ENCODE data around the gene PCDHGB6. TPM values are rescaled to one million over a fixed set of nuclear protein-coding genes. Genes with fewer than 3 reads are reported as not detected.

The PCDHGB6 gene
- total RNA-seq, 3 donors from 2014 or later (not counting 1 experiment from before 2014, with no cell fraction given): 2.1 to 5.9 (median 2.9) TPM

- Histone ChIP-seq H3K4me3 (ENCODE audit: low read length) (no peak overlapping the region), H3K4me1 (ENCODE audit: control insufficient read depth, insufficient read depth, low read length) (no peaks in the 10 kb centered on the region), H3K9me3 (ENCODE audit: control insufficient read depth, insufficient read depth, low read length) (no peaks in the 10 kb centered on the region), H3K36me3 (ENCODE audit: control insufficient read depth, insufficient read depth, low read length) (no peaks in the 10 kb centered on the region), H3K27me3 (ENCODE audit: control insufficient read depth, insufficient read depth, low read length) (peaks cover 8% of the 10 kb centered on the region), H3K27ac (ENCODE audit: low read length) (no peak overlapping the region)
- Mint-ChIP-seq H3K9me3 (peaks cover 0 to 2% of the 10 kb centered on the region in 2 donors), H3K27me3 (ENCODE audit: low read depth in 2 of 2) (peaks cover 8 to 14% of the 10 kb centered on the region in 2 donors), H3K27ac (no peak overlapping the region), H3K36me3 (no peaks in the 10 kb centered on the region), H3K4me3 (no peak overlapping the region), H3K4me1 (no peaks in the 10 kb centered on the region)
- TF ChIP-seq, protein P1, sequence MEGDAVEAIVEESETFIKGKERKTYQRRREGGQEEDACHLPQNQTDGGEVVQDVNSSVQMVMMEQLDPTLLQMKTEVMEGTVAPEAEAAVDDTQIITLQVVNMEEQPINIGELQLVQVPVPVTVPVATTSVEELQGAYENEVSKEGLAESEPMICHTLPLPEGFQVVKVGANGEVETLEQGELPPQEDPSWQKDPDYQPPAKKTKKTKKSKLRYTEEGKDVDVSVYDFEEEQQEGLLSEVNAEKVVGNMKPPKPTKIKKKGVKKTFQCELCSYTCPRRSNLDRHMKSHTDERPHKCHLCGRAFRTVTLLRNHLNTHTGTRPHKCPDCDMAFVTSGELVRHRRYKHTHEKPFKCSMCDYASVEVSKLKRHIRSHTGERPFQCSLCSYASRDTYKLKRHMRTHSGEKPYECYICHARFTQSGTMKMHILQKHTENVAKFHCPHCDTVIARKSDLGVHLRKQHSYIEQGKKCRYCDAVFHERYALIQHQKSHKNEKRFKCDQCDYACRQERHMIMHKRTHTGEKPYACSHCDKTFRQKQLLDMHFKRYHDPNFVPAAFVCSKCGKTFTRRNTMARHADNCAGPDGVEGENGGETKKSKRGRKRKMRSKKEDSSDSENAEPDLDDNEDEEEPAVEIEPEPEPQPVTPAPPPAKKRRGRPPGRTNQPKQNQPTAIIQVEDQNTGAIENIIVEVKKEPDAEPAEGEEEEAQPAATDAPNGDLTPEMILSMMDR (IDR thresholded peaks at IDR 0.05): no peak
- ATAC-seq: no peak
- intact Hi-C loops (cut with micrococcal nuclease): no loop called here
- WGBS (ENCODE audit: insufficient coverage): 96% methylated on average over 9 of the region's 9 CpGs
- no peak for DNase-seq
These were observed 32.5 kb downstream of the PCDHGB6 start for GRCh38 chr5:141440341-141440740.

GRCh38 chr5:141441571-141442170 is 33.9 kb downstream of the PCDHGB6 start:
- Mint-ChIP-seq H3K4me3 (no peak overlapping the region), H3K9me3 (peaks cover 0 to 2% of the 10 kb centered on the region in 2 donors), H3K27me3 (ENCODE audit: low read depth in 2 of 2) (peaks cover 16 to 17% of the 10 kb centered on the region in 2 donors), H3K4me1 (no peaks in the 10 kb centered on the region), H3K36me3 (no peaks in the 10 kb centered on the region), H3K27ac (no peak overlapping the region)
- 63% methylated on average over 50 of the region's 50 CpGs for WGBS (ENCODE audit: insufficient coverage)
- H3K27me3 ChIP-seq (ENCODE audit: control insufficient read depth, insufficient read depth, low read length): peaks cover 5% of the 10 kb centered on the region
- H3K9me3 ChIP-seq (ENCODE audit: control insufficient read depth, insufficient read depth, low read length): no peaks in the 10 kb centered on the region
- no peaks in the 10 kb centered on the region for H3K36me3 ChIP-seq (ENCODE audit: control insufficient read depth, insufficient read depth, low read length)
- TF ChIP-seq, protein P1 (IDR thresholded peaks at IDR 0.05): no peak
- H3K4me3 ChIP-seq (ENCODE audit: low read length): no peak overlapping the region
- H3K27ac ChIP-seq (ENCODE audit: low read length): no peak overlapping the region
- no peak for DNase-seq
- H3K4me1 ChIP-seq (ENCODE audit: control insufficient read depth, insufficient read depth, low read length): no peaks in the 10 kb centered on the region
- ATAC-seq: no peak
- intact Hi-C loops (cut with micrococcal nuclease): no loop called here

Other genes starting within 250 kb of the PCDHGB6 start
- not detected for gene PCDHB7, start 235.4 kb upstream of the PCDHGB6 start, total RNA-seq
- gene PCDHB8, start 230.2 kb upstream of the PCDHGB6 start, total RNA-seq: not detected
- not detected for gene PCDHB16, start 225.6 kb upstream of the PCDHGB6 start, total RNA-seq
- gene PCDHB9, start 220.9 kb upstream of the PCDHGB6 start, total RNA-seq: under 1 TPM in 1 of 3 donors, not detected in 2; 0.15 TPM
- gene PCDHB10, start 215.7 kb upstream of the PCDHGB6 start, total RNA-seq: under 1 TPM in 1 of 3 donors, not detected in 2; 0.15 TPM
- not detected for gene PCDHB11, start 208.4 kb upstream of the PCDHGB6 start, total RNA-seq
- not detected for gene PCDHB12, start 199.3 kb upstream of the PCDHGB6 start, total RNA-seq
- gene PCDHB13, start 194.1 kb upstream of the PCDHGB6 start, total RNA-seq: not detected
- not detected for gene PCDHB14, start 184.7 kb upstream of the PCDHGB6 start, total RNA-seq
- not detected for gene PCDHB15, start 162.6 kb upstream of the PCDHGB6 start, total RNA-seq
- under 1 TPM in 1 of 3 donors, not detected in 2; 0.73 TPM for gene SLC25A2, start 104.0 kb upstream of the PCDHGB6 start, total RNA-seq
- 10 to 100 TPM; 77.3 to 96.1 (median 89.4) TPM for gene TAF7, start 87.2 kb upstream of the PCDHGB6 start, total RNA-seq
- gene PCDHGA1, start 77.5 kb upstream of the PCDHGB6 start, total RNA-seq: not detected
- gene PCDHGA2, start 69.3 kb upstream of the PCDHGB6 start, total RNA-seq: not detected
- gene PCDHGA3, start 64.2 kb upstream of the PCDHGB6 start, total RNA-seq: not detected
- under 1 TPM in 1 of 3 donors, not detected in 2; 0.10 TPM for gene PCDHGB1, start 57.9 kb upstream of the PCDHGB6 start, total RNA-seq
- under 1 TPM in 2 of 3 donors, not detected in 1; 0.24 to 0.30 TPM for gene PCDHGA4, start 53.0 kb upstream of the PCDHGB6 start, total RNA-seq
- 1 to 10 TPM in 1 of 3 donors, under 1 TPM in 2; 0.36 to 1.5 (median 0.49) TPM for gene PCDHGB2, start 48.0 kb upstream of the PCDHGB6 start, total RNA-seq
- gene PCDHGA5, start 43.9 kb upstream of the PCDHGB6 start, total RNA-seq: under 1 TPM; 0.12 to 0.30 (median 0.20) TPM
- under 1 TPM in 2 of 3 donors, not detected in 1; 0.52 to 0.68 TPM for gene PCDHGB3, start 37.8 kb upstream of the PCDHGB6 start, total RNA-seq
- under 1 TPM; 0.20 to 0.75 (median 0.21) TPM for gene PCDHGA6, start 34.1 kb upstream of the PCDHGB6 start, total RNA-seq
- gene PCDHGA7, start 25.3 kb upstream of the PCDHGB6 start, total RNA-seq: under 1 TPM in 2 of 3 donors, not detected in 1; 0.26 to 0.68 TPM
- gene PCDHGB4, start 20.3 kb upstream of the PCDHGB6 start, total RNA-seq: under 1 TPM in 2 of 3 donors, not detected in 1; 0.31 to 0.40 TPM
- under 1 TPM; 0.07 to 0.28 (median 0.09) TPM for gene PCDHGA8, start 15.4 kb upstream of the PCDHGB6 start, total RNA-seq
- 1 to 10 TPM; 1.3 to 4.2 (median 3.1) TPM for gene PCDHGB5, start 10.1 kb upstream of the PCDHGB6 start, total RNA-seq
- 1 to 10 TPM in 2 of 3 donors, under 1 TPM in 1; 0.61 to 1.7 (median 1.0) TPM for gene PCDHGA9, start 5.2 kb upstream of the PCDHGB6 start, total RNA-seq
- 1 to 10 TPM in 2 of 3 donors, under 1 TPM in 1; 0.61 to 2.6 (median 2.1) TPM for gene PCDHGA10, start 5.0 kb downstream of the PCDHGB6 start, total RNA-seq
- 1 to 10 TPM in 2 of 3 donors, under 1 TPM in 1; 0.68 to 1.6 (median 1.2) TPM for gene PCDHGB7, start 9.7 kb downstream of the PCDHGB6 start, total RNA-seq
- gene PCDHGA11, start 13.0 kb downstream of the PCDHGB6 start, total RNA-seq: 1 to 10 TPM in 1 of 3 donors, under 1 TPM in 2; 0.40 to 1.2 (median 0.83) TPM
- 1 to 10 TPM in 1 of 3 donors, under 1 TPM in 2; 0.35 to 1.1 (median 0.75) TPM for gene PCDHGA12, start 22.5 kb downstream of the PCDHGB6 start, total RNA-seq
- 1 to 10 TPM in 1 of 3 donors, under 1 TPM in 2; 0.68 to 1.5 (median 0.75) TPM for gene PCDHGC3, start 67.9 kb downstream of the PCDHGB6 start, total RNA-seq
- under 1 TPM; 0.31 to 0.84 (median 0.45) TPM for gene PCDHGC4, start 77.0 kb downstream of the PCDHGB6 start, total RNA-seq
- under 1 TPM; 0.31 to 0.97 (median 0.50) TPM for gene PCDHGC5, start 81.1 kb downstream of the PCDHGB6 start, total RNA-seq
- 100 to 1,000 TPM; 410 to 456 (median 419) TPM for gene DIAPH1, start 211.0 kb downstream of the PCDHGB6 start, total RNA-seq
- 10 to 100 TPM; 66.0 to 85.7 (median 74.7) TPM for gene HDAC3, start 228.8 kb downstream of the PCDHGB6 start, total RNA-seq
- gene RELL2, start 229.0 kb downstream of the PCDHGB6 start, total RNA-seq: 1 to 10 TPM; 5.7 to 6.6 (median 6.1) TPM
- gene FCHSD1, start 243.4 kb downstream of the PCDHGB6 start, total RNA-seq: 100 to 1,000 TPM; 134 to 155 (median 147) TPM